Memory B cell (primary cell): ENCODE results near the gene SCO2.

Experiments
- ATAC-seq: fragments of 150-1000 bp; cut with Tn5 transposase; 2 replicates; pipeline ENCODE4 v1.10.0; 2021; ENCODE audit warnings: low read depth, mild to moderate bottlenecking, moderate library complexity
- DNase-seq, 2 donors: peaks; one replicate each; pipeline ENCODE4 v3.0.0; 2022; ENCODE audit warnings: low spot score in 2 of 2
- H3K27ac Mint-ChIP-seq: one replicate; pipeline ENCODE4 v1.8.0; 2022; ENCODE audit warnings: mild to moderate bottlenecking, moderate library complexity, mixed read lengths
- H3K27me3 Mint-ChIP-seq: one replicate; pipeline ENCODE4 v1.8.0; 2022; ENCODE audit warnings: mixed read lengths
- H3K36me3 Mint-ChIP-seq: one replicate; pipeline ENCODE4 v1.8.0; 2022; ENCODE audit warnings: mild to moderate bottlenecking, mixed read lengths
- H3K4me1 Mint-ChIP-seq: one replicate; pipeline ENCODE4 v1.8.0; 2022; ENCODE audit warnings: mixed read lengths
- H3K4me3 Mint-ChIP-seq: one replicate; pipeline ENCODE4 v1.8.0; 2022; ENCODE audit warnings: mild to moderate bottlenecking, moderate library complexity, mixed read lengths
- H3K9me3 Mint-ChIP-seq: one replicate; pipeline ENCODE4 v1.8.0; 2022; ENCODE audit warnings: mixed read lengths

The SCO2 gene

DNA sequence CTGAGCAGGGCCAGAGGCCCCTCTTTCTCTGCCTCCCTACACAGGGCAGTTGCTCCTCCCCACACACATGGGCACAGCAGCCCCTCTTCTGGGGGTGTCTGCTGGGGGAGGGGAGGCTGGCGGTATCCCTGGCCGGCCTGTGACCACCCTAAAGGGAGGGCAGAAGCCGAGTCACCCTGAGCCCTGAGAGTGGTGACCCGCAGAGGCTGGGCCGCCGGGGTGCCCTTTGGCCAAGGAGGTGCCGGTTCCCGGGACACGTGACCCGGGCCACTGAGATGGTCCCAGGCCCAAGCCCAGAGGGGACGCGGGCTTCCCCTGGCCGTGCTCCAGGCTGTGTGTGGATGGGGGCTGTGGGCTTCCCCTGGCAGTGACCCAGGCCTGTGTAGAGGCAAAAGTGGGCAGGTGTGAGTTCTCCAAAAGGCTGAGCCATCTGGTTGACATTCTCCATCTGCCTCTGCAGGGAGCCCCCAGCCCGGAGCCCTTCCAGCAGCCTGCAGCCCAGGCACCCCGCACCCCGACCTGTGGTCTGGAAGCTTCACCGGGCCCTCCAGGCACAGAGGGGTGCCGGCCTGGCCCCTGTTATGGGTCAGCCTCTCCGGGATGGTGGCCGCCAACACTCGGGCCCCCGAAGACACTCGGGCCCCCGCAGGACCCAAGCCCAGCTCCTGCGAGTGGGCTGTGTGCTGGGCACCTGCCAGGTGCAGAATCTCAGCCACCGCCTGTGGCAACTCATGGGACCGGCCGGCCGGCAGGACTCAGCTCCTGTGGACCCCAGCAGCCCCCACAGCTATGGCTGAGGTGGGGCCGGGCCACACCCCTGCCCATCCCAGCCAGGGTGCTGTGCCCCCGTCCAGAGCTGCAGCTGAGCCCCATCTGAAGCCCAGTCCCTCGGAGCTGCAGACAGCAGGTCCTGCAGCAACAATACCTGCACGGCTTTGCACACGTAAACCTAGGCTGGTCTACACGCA, 43.0 kb downstream of the SCO2 start:
- Mint-ChIP-seq H3K27me3 (peaks cover 2% of the 10 kb centered on the region), H3K4me1 (peaks cover 13% of the 10 kb centered on the region), H3K27ac (no peak overlapping the region), H3K9me3 (no peaks in the 10 kb centered on the region), H3K4me3 (peak overlapping the region; percentile 77), H3K36me3 (no peaks in the 10 kb centered on the region)
- DNase-seq (no peak), ATAC-seq (no peak)

DNA sequence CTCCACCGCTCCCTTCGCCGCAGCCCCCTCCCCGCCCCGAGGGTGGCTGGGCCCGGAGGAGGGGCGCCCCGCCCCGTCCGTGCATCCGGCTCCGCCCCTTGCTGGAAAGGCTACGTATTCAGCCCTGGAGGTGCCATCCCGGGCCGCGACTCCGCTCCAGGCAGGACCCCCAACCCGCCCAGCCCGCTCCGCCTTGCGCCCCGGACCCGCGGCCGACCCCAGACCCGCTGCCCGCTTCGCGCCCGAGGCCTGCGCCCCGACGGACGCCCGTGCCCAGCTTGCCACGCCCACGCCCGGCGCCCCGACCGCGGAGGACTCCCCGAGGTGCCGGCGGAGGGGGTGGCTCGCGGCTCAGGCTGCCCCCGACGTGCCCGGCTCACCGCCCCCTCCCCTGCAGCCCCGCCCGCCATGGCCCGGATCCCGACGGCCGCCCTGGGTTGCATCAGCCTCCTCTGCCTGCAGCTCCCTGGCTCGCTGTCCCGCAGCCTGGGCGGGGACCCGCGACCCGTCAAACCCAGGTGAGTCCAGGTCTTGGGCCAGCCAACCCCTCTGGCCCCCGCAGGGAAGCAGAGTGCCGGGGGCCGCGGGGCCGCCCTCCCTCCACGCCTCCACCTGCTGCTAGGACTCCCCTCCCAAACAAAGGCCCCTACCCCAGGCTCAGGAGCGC, 43.8 kb downstream of the SCO2 start, which contains the start of gene ADM2:
TSS of gene ADM2 (plus strand) at position 104 of the 667 bp plus-strand sequence. CDS start at position 409, 305 bp downstream.
- H3K4me3 Mint-ChIP-seq, result peak within 1 kb of the TSS; percentile 77
- H3K27me3 Mint-ChIP-seq, result peaks cover 2% of the 10 kb centered on the region
- ATAC-seq (peak; percentile 70), DNase-seq (peak; percentile 33 to 52)
- no peaks in the 10 kb centered on the region for H3K9me3 Mint-ChIP-seq
- H3K27ac Mint-ChIP-seq, result no peak within 1 kb of the TSS
- peaks cover 11% of the 10 kb centered on the region for H3K4me1 Mint-ChIP-seq
- no peaks in the 10 kb centered on the region for H3K36me3 Mint-ChIP-seq

DNA sequence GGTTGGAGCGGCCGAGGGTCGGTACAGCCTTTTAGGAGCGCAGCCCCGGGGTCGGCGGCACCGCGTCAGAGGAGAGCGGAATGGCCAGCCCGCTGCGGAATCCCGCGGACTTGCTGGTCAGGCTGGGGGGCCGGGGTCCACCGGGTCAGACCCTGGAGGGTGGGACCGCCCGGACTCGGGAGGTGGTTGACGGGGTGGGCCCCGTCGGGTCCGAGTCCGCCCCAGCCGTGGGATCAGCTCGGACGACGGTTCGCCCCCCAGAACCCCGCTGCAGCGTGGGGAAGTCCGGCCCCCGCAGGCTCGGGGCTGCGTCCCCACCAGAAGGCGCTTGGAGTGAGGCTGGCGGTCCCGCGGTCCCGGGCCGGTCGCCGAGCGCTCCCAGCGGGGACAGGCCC, 44.4 kb downstream of the SCO2 start:
- ATAC-seq, result no peak
- peaks cover 2% of the 10 kb centered on the region for H3K27me3 Mint-ChIP-seq
- H3K4me1 Mint-ChIP-seq, result peaks cover 11% of the 10 kb centered on the region
- no peaks in the 10 kb centered on the region for H3K36me3 Mint-ChIP-seq
- no peak for DNase-seq
- no peak overlapping the region for H3K27ac Mint-ChIP-seq
- H3K4me3 Mint-ChIP-seq, result peak overlapping the region; percentile 50
- no peaks in the 10 kb centered on the region for H3K9me3 Mint-ChIP-seq

DNA sequence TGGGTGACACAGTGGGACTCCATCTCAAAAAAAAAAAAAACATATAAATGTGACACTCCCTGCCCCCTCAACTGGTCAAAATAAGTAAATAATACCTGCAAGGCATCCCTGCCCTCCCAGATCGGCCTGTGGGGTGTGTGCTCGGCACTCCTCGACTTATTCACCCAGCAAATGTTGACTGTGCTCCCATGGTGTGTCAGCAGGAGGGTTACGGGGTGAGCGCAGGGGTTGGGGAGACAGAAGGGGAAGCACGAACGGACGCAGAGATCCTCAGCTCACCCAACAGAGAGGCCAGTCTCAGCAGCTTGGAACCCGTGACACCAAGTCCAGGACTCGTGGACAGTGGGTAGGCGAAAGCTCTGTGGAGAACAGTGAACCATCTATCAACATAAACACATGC, 45.7 kb downstream of the SCO2 start:
- Mint-ChIP-seq H3K4me1 (peaks cover 9% of the 10 kb centered on the region), H3K9me3 (no peaks in the 10 kb centered on the region), H3K36me3 (no peaks in the 10 kb centered on the region), H3K27ac (no peak overlapping the region), H3K27me3 (peaks cover 2% of the 10 kb centered on the region), H3K4me3 (peak overlapping the region; percentile 76)
- ATAC-seq, result no peak
- DNase-seq, result no peak

DNA sequence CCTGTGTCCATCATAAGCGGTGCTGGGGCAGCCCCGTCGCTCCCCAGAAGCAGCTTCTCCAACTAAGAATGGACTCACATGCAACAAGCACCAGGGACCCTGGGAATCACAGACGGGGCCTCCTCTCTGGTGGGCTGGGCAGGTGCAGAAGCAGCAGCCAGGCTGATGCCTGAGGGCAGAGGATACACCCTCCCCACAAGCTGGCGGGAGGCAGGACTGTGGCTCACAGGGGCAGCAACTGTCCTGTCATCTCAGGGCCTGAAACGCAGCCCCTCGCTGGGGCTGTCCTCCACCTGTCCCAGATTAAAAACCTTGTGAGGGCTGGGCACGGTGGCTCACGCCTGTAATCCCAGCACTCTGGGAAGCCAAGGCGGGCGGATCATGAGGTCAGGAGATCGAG, 47.5 kb downstream of the SCO2 start:
- peaks cover 16% of the 10 kb centered on the region for H3K4me1 Mint-ChIP-seq
- peaks cover 2% of the 10 kb centered on the region for H3K27me3 Mint-ChIP-seq
- H3K4me3 Mint-ChIP-seq, result no peak overlapping the region
- DNase-seq (no peak), ATAC-seq (no peak)
- H3K27ac Mint-ChIP-seq, result no peak overlapping the region
- H3K36me3 Mint-ChIP-seq, result no peaks in the 10 kb centered on the region
- H3K9me3 Mint-ChIP-seq, result no peaks in the 10 kb centered on the region

DNA sequence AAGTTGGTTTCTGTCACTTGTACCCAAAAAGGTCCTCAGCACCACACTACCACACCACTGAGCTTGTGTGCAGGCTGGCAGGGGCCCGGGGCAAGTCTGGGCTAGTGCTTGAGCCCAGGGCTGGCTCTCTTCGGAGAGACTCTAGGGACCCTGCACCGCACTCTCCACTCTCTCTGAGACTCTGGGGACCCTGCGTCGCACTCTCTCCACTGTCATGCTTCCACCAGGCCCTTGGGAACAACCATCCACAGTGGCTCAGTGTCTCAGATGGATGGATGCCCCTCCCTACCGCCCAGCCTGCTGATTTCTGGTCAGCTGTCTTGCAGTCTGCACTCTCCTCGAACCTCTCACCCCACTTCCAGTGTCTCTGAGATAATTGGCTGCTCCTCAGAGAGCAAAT, 48.5 kb downstream of the SCO2 start:
- DNase-seq (no peak), ATAC-seq (no peak)
- no peaks in the 10 kb centered on the region for H3K9me3 Mint-ChIP-seq
- no peaks in the 10 kb centered on the region for H3K36me3 Mint-ChIP-seq
- no peak overlapping the region for H3K27ac Mint-ChIP-seq
- peaks cover 23% of the 10 kb centered on the region for H3K4me1 Mint-ChIP-seq
- peak overlapping the region; percentile 52 for H3K4me3 Mint-ChIP-seq
- peaks cover 2% of the 10 kb centered on the region for H3K27me3 Mint-ChIP-seq

DNA sequence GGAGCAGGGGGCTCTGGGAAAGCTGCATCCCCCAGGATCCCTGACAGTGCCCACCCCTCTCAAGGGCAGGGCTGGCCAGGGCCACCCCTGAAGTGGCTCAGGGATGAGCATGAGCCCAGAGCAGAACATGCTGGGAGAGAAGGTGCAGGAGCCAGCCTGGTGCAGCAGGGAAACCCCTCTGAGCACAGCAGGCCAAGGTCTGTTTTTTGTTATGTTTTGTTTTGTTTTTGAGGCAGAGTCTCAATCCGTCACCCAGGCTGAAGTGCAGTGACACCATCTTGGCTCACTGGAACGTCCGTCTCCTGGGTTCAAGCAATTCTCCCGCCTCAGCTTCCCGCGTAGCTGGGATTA, 49.8 kb downstream of the SCO2 start:
- H3K9me3 Mint-ChIP-seq, result no peaks in the 10 kb centered on the region
- no peaks in the 10 kb centered on the region for H3K36me3 Mint-ChIP-seq
- ATAC-seq (no peak), DNase-seq (no peak)
- peaks cover 30% of the 10 kb centered on the region for H3K4me1 Mint-ChIP-seq
- H3K27me3 Mint-ChIP-seq, result peaks cover 2% of the 10 kb centered on the region
- no peak overlapping the region for H3K27ac Mint-ChIP-seq
- peak overlapping the region; percentile 75 for H3K4me3 Mint-ChIP-seq

DNA sequence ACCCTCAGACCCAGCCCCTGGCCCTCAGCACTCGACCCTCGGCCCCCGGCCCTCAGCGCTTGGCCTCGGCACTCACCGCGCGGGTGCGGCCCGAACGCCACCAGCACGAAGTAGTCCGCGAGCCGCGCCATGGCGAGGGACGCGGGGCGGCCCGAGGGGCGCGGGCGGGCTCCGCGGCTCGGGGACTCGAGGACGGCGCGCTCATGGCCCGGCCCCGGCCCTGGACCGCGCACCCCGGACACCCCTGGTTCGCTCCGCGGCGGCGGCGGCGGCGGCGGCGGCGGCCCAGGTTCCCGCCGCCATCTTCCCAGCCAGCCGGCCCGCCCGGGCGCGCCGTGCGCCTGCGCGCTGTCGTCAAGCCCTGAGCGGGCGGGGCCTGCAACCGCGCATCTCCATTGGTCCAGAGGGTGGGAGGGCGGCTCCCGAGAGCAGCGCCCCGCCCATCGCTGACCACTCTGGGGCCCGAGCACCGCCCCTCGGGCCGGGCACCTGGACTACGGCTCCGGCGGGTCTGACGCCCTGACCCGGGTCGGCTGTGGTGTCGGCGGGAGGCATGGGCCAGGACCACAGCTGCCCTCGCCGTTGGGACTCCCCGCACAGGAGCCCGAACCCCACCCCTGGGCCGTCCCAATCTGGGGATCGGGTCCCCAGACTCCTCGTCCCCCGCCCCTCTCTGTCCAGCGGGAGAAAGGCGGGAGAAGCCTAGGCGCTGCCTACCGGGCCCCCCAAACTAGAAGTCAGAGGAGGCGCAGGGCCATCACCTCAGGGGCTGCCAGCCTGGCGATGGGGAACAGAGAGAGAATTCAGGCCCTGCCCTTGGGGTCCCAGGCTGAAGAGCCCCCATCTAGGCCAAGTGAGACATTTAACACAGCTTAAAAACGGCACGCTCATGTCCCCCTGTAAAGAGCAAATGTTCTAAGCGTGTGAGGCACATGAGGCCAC, 50.4 kb downstream of the SCO2 start, which contains the start of gene SBF1:
TSS of gene SBF1 (minus strand) at position 326 of the 942 bp plus-strand sequence. CDS start at position 131, 195 bp downstream.
- DNase-seq (peak; percentile 84 to 89), ATAC-seq (peak; percentile 77)
- Mint-ChIP-seq H3K4me1 (peaks cover 36% of the 10 kb centered on the region), H3K27me3 (no peaks in the 10 kb centered on the region), H3K27ac (peak within 1 kb of the TSS; percentile 84), H3K36me3 (no peaks in the 10 kb centered on the region), H3K4me3 (peak within 1 kb of the TSS; percentile 88), H3K9me3 (no peaks in the 10 kb centered on the region)

DNA sequence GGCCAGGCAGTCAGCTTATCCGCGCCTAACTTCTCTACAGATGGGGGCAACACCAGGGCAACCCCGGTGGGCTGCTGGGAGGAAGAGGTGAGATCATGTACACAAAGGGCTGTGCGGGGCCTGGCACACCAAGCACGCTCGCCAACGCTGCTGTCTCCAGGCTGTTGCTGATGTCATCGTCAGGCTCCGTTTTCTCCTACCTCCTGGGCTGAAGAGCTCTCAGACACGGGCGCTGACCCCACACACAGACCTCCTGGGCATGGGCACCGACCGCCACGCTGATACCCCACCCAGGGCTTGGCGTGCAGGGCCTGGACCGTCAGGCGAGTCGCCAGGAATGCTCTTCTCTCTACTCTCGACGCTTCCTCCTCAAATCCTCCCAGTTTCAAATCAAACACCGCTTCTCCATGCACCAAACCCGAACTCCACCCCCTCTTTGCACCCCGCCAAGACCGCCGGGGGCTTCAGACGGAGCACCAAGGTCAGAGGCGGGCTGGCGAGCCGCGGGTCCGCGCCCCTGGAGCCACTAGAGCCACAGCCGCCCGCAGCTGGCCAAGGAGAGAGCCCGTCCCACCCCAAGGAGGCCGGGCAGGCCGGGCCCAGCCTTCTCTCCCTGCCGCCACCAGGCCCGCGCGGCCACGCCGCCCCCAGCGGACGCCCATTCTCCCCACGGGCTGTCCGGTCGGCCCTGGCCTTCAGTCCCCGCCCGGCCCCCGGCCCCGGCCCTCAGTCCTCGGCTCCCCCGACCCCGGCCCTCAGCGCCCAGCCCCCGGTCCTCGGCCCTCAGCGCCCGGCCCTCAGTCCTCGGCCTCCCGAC, 51.3 kb downstream of the SCO2 start:
- H3K9me3 Mint-ChIP-seq, result no peaks in the 10 kb centered on the region
- peaks cover 41% of the 10 kb centered on the region for H3K4me1 Mint-ChIP-seq
- peak overlapping the region; percentile 88 for H3K4me3 Mint-ChIP-seq
- H3K27ac Mint-ChIP-seq, result peak overlapping the region; percentile 84
- H3K27me3 Mint-ChIP-seq, result no peaks in the 10 kb centered on the region
- no peaks in the 10 kb centered on the region for H3K36me3 Mint-ChIP-seq
- ATAC-seq (no peak), DNase-seq (no peak)
